Measurements from ENCODE around the gene TTC21B. TPM values are rescaled to one million over a fixed set of nuclear protein-coding genes. Genes with fewer than 3 reads are reported as not detected.

TTC21B gene
- total RNA-seq, 4 donors from 2014 or later = 11.9 to 33.8 (median 23.0) TPM

DNA sequence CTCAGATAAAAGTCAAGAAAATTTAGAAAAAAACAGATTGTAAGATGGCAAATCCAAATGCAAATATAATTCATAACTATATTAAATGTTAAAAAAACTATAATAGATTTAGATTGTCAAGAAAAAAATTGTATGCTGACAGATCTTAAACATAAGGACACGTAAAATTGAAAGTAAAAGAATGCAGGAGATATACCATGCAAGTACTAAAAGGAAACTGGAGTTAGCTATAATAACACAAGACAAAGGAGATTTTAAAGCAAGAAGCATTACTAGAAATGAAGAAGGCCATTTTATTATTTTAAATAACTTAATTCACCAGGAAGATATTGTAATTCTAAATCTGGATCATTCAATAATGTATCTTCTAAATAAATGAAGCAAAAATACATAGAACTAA lies 48.3 kb downstream of the TTC21B start:
- in situ Hi-C loops (cut with MboI; ENCODE audit: low pct_ligation_motif_present in 1 of 4, low pct_unique_long_range_greater_than_20kb in 1 of 4, low sequenced_read_pairs in 3 of 4) (no loop called here), intact Hi-C loops (cut with DNase I; ENCODE audit: low total_unique reads) (no loop called here)
- H3K27ac ChIP-seq = no peak overlapping the region
- H3K4me1 ChIP-seq = peaks cover 0 to 12% (median 0%) of the 10 kb centered on the region in 4 donors
- no peak for DNase-seq
- no peaks in the 10 kb centered on the region for H3K27me3 ChIP-seq
- 89 to 92% methylated on average over 1 of the region's 1 CpG for WGBS, 2 donors (ENCODE audit: low coverage in 1 of 2)
- no peak overlapping the region for H3K4me3 ChIP-seq
- peaks cover 0 to 21% (median 3%) of the 10 kb centered on the region in 4 donors for H3K36me3 ChIP-seq
- TF ChIP-seq, protein P1, sequence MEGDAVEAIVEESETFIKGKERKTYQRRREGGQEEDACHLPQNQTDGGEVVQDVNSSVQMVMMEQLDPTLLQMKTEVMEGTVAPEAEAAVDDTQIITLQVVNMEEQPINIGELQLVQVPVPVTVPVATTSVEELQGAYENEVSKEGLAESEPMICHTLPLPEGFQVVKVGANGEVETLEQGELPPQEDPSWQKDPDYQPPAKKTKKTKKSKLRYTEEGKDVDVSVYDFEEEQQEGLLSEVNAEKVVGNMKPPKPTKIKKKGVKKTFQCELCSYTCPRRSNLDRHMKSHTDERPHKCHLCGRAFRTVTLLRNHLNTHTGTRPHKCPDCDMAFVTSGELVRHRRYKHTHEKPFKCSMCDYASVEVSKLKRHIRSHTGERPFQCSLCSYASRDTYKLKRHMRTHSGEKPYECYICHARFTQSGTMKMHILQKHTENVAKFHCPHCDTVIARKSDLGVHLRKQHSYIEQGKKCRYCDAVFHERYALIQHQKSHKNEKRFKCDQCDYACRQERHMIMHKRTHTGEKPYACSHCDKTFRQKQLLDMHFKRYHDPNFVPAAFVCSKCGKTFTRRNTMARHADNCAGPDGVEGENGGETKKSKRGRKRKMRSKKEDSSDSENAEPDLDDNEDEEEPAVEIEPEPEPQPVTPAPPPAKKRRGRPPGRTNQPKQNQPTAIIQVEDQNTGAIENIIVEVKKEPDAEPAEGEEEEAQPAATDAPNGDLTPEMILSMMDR (IDR thresholded peaks at IDR 0.05) = no peak
- TF ChIP-seq POLR2AphosphoS5 (IDR thresholded peaks at IDR 0.05) = no peak
- TF ChIP-seq EP300 (IDR thresholded peaks at IDR 0.05; ENCODE audit: low read depth) = no peak
- no peak for TF ChIP-seq POLR2A (IDR thresholded peaks at IDR 0.05)
- H3K9me3 ChIP-seq = no peaks in the 10 kb centered on the region

DNA sequence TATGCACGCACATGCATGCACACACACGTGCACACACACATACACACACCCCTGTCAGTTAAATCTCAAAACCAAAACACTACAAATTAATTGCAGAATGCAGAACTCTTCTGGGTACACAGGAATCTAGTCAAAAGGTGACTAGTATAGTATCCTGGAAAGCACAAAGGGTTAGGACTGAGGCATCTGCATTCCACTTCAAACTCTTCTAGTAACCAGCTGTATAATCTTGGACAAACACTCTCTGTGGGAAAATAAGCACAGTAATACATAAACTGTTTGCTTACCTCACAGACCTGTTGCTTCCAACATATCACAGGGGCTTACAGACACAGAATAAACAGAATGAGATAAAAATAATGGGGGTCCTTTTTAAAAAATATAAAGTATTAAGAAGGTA lies 49.1 kb downstream of the TTC21B start:
- 95 to 98% methylated on average over 2 of the region's 2 CpGs for WGBS, 2 donors (ENCODE audit: low coverage in 1 of 2)
- in situ Hi-C loops (cut with MboI; ENCODE audit: low pct_ligation_motif_present in 1 of 4, low pct_unique_long_range_greater_than_20kb in 1 of 4, low sequenced_read_pairs in 3 of 4) = no loop called here
- peaks cover 0 to 18% (median 4%) of the 10 kb centered on the region in 4 donors for H3K36me3 ChIP-seq

DNA sequence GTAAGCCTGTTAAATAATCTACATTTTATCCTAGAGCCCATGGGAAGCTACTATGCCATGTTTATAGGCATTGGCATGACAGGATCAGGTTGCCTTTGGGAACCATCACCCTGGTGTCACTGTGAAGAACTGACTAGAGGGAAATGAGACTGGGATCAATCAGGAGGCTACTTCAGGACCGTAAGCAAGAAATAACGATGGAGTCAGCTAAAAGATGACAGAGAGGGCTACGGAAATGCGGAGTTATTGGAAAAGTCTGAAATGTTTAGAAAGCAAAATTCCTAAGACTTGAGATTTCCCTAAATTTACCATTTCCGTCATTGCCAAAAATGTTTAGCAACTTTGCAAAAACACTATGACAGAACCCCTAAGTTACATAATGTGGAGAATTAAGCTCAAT lies 50.2 kb downstream of the TTC21B start:
- peaks cover 0 to 12% (median 0%) of the 10 kb centered on the region in 4 donors for H3K4me1 ChIP-seq
- H3K9me3 ChIP-seq = no peaks in the 10 kb centered on the region
- H3K27me3 ChIP-seq = no peaks in the 10 kb centered on the region
- no peak overlapping the region for H3K4me3 ChIP-seq
- no peak for DNase-seq
- TF ChIP-seq, protein P1 (IDR thresholded peaks at IDR 0.05) = no peak
- TF ChIP-seq POLR2AphosphoS5 (IDR thresholded peaks at IDR 0.05) = no peak
- no peak for TF ChIP-seq POLR2A (IDR thresholded peaks at IDR 0.05)
- TF ChIP-seq EP300 (IDR thresholded peaks at IDR 0.05; ENCODE audit: low read depth) = no peak
- 88 to 96% methylated on average over 5 of the region's 5 CpGs for WGBS, 2 donors (ENCODE audit: low coverage in 1 of 2)
- peaks cover 0 to 29% (median 8%) of the 10 kb centered on the region in 4 donors for H3K36me3 ChIP-seq
- in situ Hi-C loops (cut with MboI; ENCODE audit: low pct_ligation_motif_present in 1 of 4, low pct_unique_long_range_greater_than_20kb in 1 of 4, low sequenced_read_pairs in 3 of 4) (no loop called here), intact Hi-C loops (cut with DNase I; ENCODE audit: low total_unique reads) (no loop called here)
- no peak overlapping the region for H3K27ac ChIP-seq

More for the DNA sequence above, 49.1 kb downstream of the TTC21B start:
- no peak overlapping the region for H3K27ac ChIP-seq
- no peak overlapping the region for H3K4me3 ChIP-seq
- DNase-seq = no peak
- intact Hi-C loops (cut with DNase I; ENCODE audit: low total_unique reads) = no loop called here
- H3K27me3 ChIP-seq = no peaks in the 10 kb centered on the region
- TF ChIP-seq, protein P1 (IDR thresholded peaks at IDR 0.05) = no peak
- TF ChIP-seq POLR2AphosphoS5 (IDR thresholded peaks at IDR 0.05) (no peak), POLR2A (IDR thresholded peaks at IDR 0.05) (no peak), EP300 (IDR thresholded peaks at IDR 0.05; ENCODE audit: low read depth) (no peak)
- peaks cover 0 to 12% (median 0%) of the 10 kb centered on the region in 4 donors for H3K4me1 ChIP-seq
- H3K9me3 ChIP-seq = no peaks in the 10 kb centered on the region

DNA sequence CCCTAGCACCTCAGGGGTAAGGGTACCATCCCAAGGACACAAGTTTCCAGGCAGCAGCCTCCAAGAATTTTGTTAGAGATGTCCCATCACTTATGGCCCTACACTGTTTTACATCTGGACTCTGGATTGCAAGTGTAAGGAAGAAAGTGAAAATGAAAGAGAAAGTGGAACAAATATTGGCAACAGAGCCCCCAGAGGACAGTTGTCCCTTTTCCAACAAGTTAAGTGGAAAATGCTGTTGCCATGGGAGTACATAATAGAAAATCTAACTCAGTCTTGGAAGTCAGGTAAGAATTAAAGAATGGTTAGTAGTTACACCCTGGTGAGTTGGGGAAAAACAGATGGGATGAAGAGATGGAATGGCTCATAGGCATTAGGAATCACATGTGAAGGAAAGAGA lies 50.6 kb downstream of the TTC21B start:
- H3K36me3 ChIP-seq = peaks cover 0 to 33% (median 9%) of the 10 kb centered on the region in 4 donors
- in situ Hi-C loops (cut with MboI; ENCODE audit: low pct_ligation_motif_present in 1 of 4, low pct_unique_long_range_greater_than_20kb in 1 of 4, low sequenced_read_pairs in 3 of 4) (no loop called here), intact Hi-C loops (cut with DNase I; ENCODE audit: low total_unique reads) (no loop called here)
- no peaks in the 10 kb centered on the region for H3K9me3 ChIP-seq
- H3K4me3 ChIP-seq = no peak overlapping the region
- no peak for TF ChIP-seq EP300 (IDR thresholded peaks at IDR 0.05; ENCODE audit: low read depth)
- TF ChIP-seq, protein P1 (IDR thresholded peaks at IDR 0.05) = no peak
- TF ChIP-seq POLR2AphosphoS5 (IDR thresholded peaks at IDR 0.05) = no peak
- no peak for TF ChIP-seq POLR2A (IDR thresholded peaks at IDR 0.05)
- no peak overlapping the region for H3K27ac ChIP-seq
- no peaks in the 10 kb centered on the region for H3K27me3 ChIP-seq
- peaks cover 0 to 12% (median 0%) of the 10 kb centered on the region in 4 donors for H3K4me1 ChIP-seq
- no peak for DNase-seq
